NCI-H1930 (cell line): ENCODE data around the gene ITPR1.
"Not testable (repeated sequence)": the region's sequence is repeated elsewhere in the genome, so short reads cannot be mapped to it uniquely, and the experiment has no call there.

Experiments used
- DNase-seq, 2 experiments: peaks; one replicate each; lab custom pipeline; 2025; lab: John Stamatoyannopoulos, UW

Gene ITPR1

GRCh38 chr3:4571690-4572334, 78.7 kb downstream of the ITPR1 start:
- no peak for DNase-seq

- no peak for DNase-seq
These were observed 80.0 kb downstream of the ITPR1 start for GRCh38 chr3:4573153-4573552.

GRCh38 chr3:4574426-4574965, 81.3 kb downstream of the ITPR1 start:
- no peak for DNase-seq

- no peak for DNase-seq
These were observed 82.2 kb downstream of the ITPR1 start for GRCh38 chr3:4575381-4575780.

- no peak for DNase-seq
These were observed 84.6 kb downstream of the ITPR1 start for GRCh38 chr3:4577721-4578120.

GRCh38 chr3:4580346-4581123, 87.4 kb downstream of the ITPR1 start:
- DNase-seq = no peak

- no peak for DNase-seq
These were observed 87.9 kb downstream of the ITPR1 start for GRCh38 chr3:4581124-4581424.

GRCh38 chr3:4581498-4581897, 88.3 kb downstream of the ITPR1 start:
- DNase-seq = no peak

GRCh38 chr3:4581920-4582611, 88.9 kb downstream of the ITPR1 start:
- no peak for DNase-seq

- DNase-seq = no peak
These were observed 89.5 kb downstream of the ITPR1 start for GRCh38 chr3:4582624-4583023.

GRCh38 chr3:4583416-4583815, 90.3 kb downstream of the ITPR1 start:
- DNase-seq = no peak

GRCh38 chr3:4584456-4585249, 91.5 kb downstream of the ITPR1 start:
- no peak for DNase-seq

GRCh38 chr3:4586381-4586780, 93.2 kb downstream of the ITPR1 start:
- no peak for DNase-seq

GRCh38 chr3:4587061-4587837, 94.1 kb downstream of the ITPR1 start:
- no peak for DNase-seq

GRCh38 chr3:4587838-4588105, 94.6 kb downstream of the ITPR1 start:
- no peak for DNase-seq

- DNase-seq = no peak
These were observed 95.3 kb downstream of the ITPR1 start for GRCh38 chr3:4588466-4588865.

GRCh38 chr3:4589475-4590097, 96.4 kb downstream of the ITPR1 start:
- no peak for DNase-seq

- DNase-seq = not testable (repeated sequence)
These were observed 97.7 kb downstream of the ITPR1 start for GRCh38 chr3:4590849-4591248.

- no peak for DNase-seq
These were observed 98.5 kb downstream of the ITPR1 start for GRCh38 chr3:4591669-4592068.

GRCh38 chr3:4593014-4593413, 99.9 kb downstream of the ITPR1 start:
- DNase-seq = no peak

GRCh38 chr3:4595710-4596113, 102.6 kb downstream of the ITPR1 start:
- no peak for DNase-seq
